ENCODE data around the gene CAPZA2.

CAPZA2 gene

DNA sequence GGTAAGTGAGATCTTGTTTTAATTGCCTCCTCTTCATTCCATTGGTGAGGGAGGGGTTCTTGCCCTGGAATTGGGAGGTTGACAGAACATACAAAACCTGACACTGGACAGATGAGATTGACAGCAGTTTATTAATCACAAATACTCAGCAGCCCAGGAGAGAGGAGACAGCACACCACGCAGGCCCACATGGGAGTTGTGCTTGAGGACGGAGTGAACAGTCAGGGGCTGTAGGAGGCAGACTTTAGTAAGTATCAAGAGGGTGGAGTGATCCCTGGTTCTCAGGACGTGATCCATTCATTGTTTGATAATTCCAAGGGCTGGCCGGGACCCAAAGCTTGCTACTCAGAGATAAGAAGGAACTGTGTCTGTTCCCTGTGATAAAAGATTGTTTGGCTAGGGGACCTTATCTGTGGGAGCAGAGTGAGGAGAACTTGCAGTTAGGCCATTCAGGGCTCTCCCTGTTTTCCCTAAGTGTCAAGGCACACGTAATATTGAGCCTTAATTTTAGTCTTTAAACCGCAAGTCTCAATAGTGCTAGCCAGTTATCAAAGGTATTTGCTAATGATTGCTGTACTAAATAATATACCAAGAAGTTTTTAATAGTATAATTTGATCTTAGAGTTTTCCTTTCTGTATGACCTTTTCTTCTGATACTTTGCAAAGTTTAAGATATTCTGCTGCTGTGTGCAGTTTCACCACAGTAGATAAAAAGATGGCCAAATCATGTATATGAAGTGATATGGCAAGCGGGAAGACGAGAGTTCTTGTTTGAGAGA lies 14.5 kb downstream of the CAPZA2 start:
- Histone ChIP-seq H3K4me1 (ENCODE audit: control insufficient read depth, low read depth, low read length) (peaks cover 3% of the 10 kb centered on the region), H3K4me3 (ENCODE audit: low read length) (no peak overlapping the region)
- no CpG with 5 or more reads among the region's 8 CpGs for WGBS (ENCODE audit: extremely low coverage, insufficient coverage, low lambda C conversion rate)

DNA sequence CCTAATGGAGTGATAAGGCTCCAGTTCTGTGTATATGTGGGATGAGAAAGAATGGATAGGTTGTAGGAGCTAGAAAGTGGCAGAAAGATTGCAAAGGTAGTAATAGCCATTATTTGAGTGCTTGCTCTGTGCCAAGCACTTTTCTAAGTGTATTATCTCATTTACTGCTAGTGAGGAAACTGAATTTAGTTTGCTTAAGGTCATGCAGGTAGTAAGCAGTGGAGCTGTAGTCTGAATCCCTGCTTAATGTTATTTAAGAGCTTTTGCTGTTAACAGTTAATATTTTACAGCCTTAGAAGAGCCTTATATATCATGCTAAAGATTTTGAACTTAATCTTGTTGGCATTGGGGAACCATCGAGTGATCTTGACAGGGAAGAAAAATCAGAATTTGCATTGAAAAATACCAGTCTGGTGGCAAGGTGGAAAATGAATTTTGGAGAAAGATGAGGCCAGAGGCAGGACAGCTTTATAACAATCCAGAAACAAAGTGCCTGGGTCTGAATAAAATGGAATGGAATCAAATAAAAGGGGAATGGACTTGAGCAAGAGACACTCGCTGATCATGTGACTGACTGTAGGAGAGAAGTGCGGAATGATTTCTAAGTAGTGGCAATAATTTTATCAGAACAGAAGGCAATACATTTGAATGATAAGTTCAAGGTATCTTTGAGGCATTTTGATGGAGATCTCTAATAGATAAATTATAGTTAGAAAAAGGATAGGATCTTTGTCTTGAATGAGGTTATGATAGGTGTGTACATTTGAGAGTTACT lies 15.2 kb downstream of the CAPZA2 start:
- Histone ChIP-seq H3K9ac (ENCODE audit: low read length) (no peak overlapping the region), H3K4ac (ENCODE audit: low read depth, low read length) (no peak overlapping the region), H3K27ac (ENCODE audit: low read depth, low read length) (no peak overlapping the region), H2BK5ac (ENCODE audit: low read length) (no peak overlapping the region), H3K56ac (ENCODE audit: low read length) (no peak overlapping the region), H3K4me3 (ENCODE audit: low read length) (no peak overlapping the region), H3K18ac (ENCODE audit: low read length) (no peak overlapping the region), H3K4me1 (ENCODE audit: control insufficient read depth, low read depth, low read length) (peaks cover 3% of the 10 kb centered on the region), H2BK15ac (replicated peaks; ENCODE audit: low read depth) (no peak overlapping the region), H3K36me3 (ENCODE audit: control insufficient read depth, insufficient read depth, low read length) (no peaks in the 10 kb centered on the region), H4K5ac (ENCODE audit: low read length) (no peak overlapping the region), H3K23ac (ENCODE audit: low read length) (no peak overlapping the region), H3K4me2 (ENCODE audit: low read length) (no peak overlapping the region), H4K8ac (ENCODE audit: low read depth, low read length) (no peak overlapping the region), H3K27me3 (ENCODE audit: insufficient read depth, low read length, poor library complexity) (no peaks in the 10 kb centered on the region), H3K79me1 (ENCODE audit: low read length) (peaks cover 18% of the 10 kb centered on the region), H2BK120ac (ENCODE audit: low read depth, low read length) (no peak overlapping the region), H2AK5ac (ENCODE audit: low read length) (no peak overlapping the region), H3K79me2 (ENCODE audit: control insufficient read depth, insufficient read depth, low read length) (peaks cover 43% of the 10 kb centered on the region)
- no CpG with 5 or more reads among the region's 3 CpGs for WGBS (ENCODE audit: extremely low coverage, insufficient coverage, low lambda C conversion rate)
- no peak for DNase-seq

More for the DNA sequence above, 14.5 kb downstream of the CAPZA2 start:
- H3K9ac ChIP-seq (ENCODE audit: low read length): no peak overlapping the region
- no peak overlapping the region for H3K18ac ChIP-seq (ENCODE audit: low read length)
- H3K36me3 ChIP-seq (ENCODE audit: control insufficient read depth, insufficient read depth, low read length): no peaks in the 10 kb centered on the region
- H3K4ac ChIP-seq (ENCODE audit: low read depth, low read length): no peak overlapping the region
- no peak overlapping the region for H4K8ac ChIP-seq (ENCODE audit: low read depth, low read length)
- H2BK15ac ChIP-seq (replicated peaks; ENCODE audit: low read depth): no peak overlapping the region
- no peak overlapping the region for H3K56ac ChIP-seq (ENCODE audit: low read length)
- DNase-seq: peak; percentile 91
- H4K5ac ChIP-seq (ENCODE audit: low read length): no peak overlapping the region
- no peak overlapping the region for H3K4me2 ChIP-seq (ENCODE audit: low read length)
- no peak overlapping the region for H2BK120ac ChIP-seq (ENCODE audit: low read depth, low read length)
- no peak overlapping the region for H2BK5ac ChIP-seq (ENCODE audit: low read length)
- no peak overlapping the region for H2AK5ac ChIP-seq (ENCODE audit: low read length)
- no peak overlapping the region for H3K27ac ChIP-seq (ENCODE audit: low read depth, low read length)
- H3K27me3 ChIP-seq (ENCODE audit: insufficient read depth, low read length, poor library complexity): no peaks in the 10 kb centered on the region
- H3K79me2 ChIP-seq (ENCODE audit: control insufficient read depth, insufficient read depth, low read length): peaks cover 44% of the 10 kb centered on the region
- no peak overlapping the region for H3K23ac ChIP-seq (ENCODE audit: low read length)
- peaks cover 18% of the 10 kb centered on the region for H3K79me1 ChIP-seq (ENCODE audit: low read length)

DNA sequence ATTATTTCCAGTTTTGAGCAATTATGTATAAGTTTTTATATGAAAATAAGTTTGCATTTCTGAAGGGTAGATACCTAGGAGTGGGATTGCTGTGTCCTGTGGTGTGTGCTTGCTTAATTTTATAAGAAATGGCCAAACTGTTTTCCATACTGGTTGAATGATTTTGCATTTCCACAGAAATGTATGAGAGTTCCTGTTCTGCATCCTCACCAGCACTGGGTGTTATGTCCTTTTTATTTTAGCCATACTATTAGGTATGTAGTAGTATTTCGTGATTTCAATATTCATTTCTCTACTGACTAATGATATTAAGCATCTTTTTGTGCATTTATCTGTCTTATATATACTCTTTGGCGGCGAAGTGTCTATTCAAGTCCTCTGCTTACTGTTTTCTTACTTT lies 22.3 kb downstream of the CAPZA2 start:
- Histone ChIP-seq H2BK15ac (replicated peaks; ENCODE audit: low read depth) (no peak overlapping the region), H3K4ac (ENCODE audit: low read depth, low read length) (no peak overlapping the region), H4K5ac (ENCODE audit: low read length) (no peak overlapping the region), H3K23ac (ENCODE audit: low read length) (no peak overlapping the region), H3K18ac (ENCODE audit: low read length) (no peak overlapping the region), H3K56ac (ENCODE audit: low read length) (no peak overlapping the region), H4K8ac (ENCODE audit: low read depth, low read length) (no peak overlapping the region), H3K4me2 (ENCODE audit: low read length) (no peak overlapping the region), H3K36me3 (ENCODE audit: control insufficient read depth, insufficient read depth, low read length) (no peaks in the 10 kb centered on the region), H2BK5ac (ENCODE audit: low read length) (no peak overlapping the region), H3K9ac (ENCODE audit: low read length) (no peak overlapping the region), H3K27ac (ENCODE audit: low read depth, low read length) (no peak overlapping the region), H2AK5ac (ENCODE audit: low read length) (no peak overlapping the region), H3K27me3 (ENCODE audit: insufficient read depth, low read length, poor library complexity) (no peaks in the 10 kb centered on the region), H2BK120ac (ENCODE audit: low read depth, low read length) (no peak overlapping the region), H3K4me1 (ENCODE audit: control insufficient read depth, low read depth, low read length) (no peaks in the 10 kb centered on the region), H3K79me1 (ENCODE audit: low read length) (peaks cover 4% of the 10 kb centered on the region), H3K4me3 (ENCODE audit: low read length) (no peak overlapping the region), H3K79me2 (ENCODE audit: control insufficient read depth, insufficient read depth, low read length) (peaks cover 23% of the 10 kb centered on the region)
- WGBS (ENCODE audit: extremely low coverage, insufficient coverage, low lambda C conversion rate): no CpG with 5 or more reads among the region's 3 CpGs
- no peak for DNase-seq

DNA sequence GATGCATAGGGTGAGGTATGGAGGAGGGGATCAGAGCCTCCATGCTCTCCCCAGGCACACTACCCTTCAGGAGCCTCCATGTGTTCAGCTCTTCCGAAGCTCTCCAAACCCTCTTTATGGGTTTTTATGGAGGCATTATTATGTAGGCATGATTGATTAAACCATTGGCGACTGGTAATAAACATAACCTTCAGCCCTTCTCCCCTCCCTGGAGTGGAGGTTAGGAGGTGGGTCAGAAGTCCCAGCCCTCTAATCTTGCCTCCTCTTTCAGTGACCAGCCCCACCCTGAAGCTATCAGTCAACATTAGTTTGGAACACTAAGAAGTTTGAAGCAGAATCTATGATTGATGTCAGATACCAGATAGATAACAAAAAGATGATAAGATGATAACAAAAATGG lies 23.3 kb downstream of the CAPZA2 start:
- Histone ChIP-seq H2BK120ac (ENCODE audit: low read depth, low read length) (no peak overlapping the region), H2AK5ac (ENCODE audit: low read length) (no peak overlapping the region), H3K4ac (ENCODE audit: low read depth, low read length) (no peak overlapping the region), H3K79me1 (ENCODE audit: low read length) (peaks cover 4% of the 10 kb centered on the region), H3K4me2 (ENCODE audit: low read length) (no peak overlapping the region), H3K27ac (ENCODE audit: low read depth, low read length) (no peak overlapping the region), H3K27me3 (ENCODE audit: insufficient read depth, low read length, poor library complexity) (no peaks in the 10 kb centered on the region), H3K56ac (ENCODE audit: low read length) (no peak overlapping the region), H2BK5ac (ENCODE audit: low read length) (no peak overlapping the region), H3K4me3 (ENCODE audit: low read length) (no peak overlapping the region), H3K79me2 (ENCODE audit: control insufficient read depth, insufficient read depth, low read length) (peaks cover 21% of the 10 kb centered on the region), H4K5ac (ENCODE audit: low read length) (no peak overlapping the region), H3K9ac (ENCODE audit: low read length) (no peak overlapping the region), H3K18ac (ENCODE audit: low read length) (no peak overlapping the region), H3K23ac (ENCODE audit: low read length) (no peak overlapping the region), H3K36me3 (ENCODE audit: control insufficient read depth, insufficient read depth, low read length) (no peaks in the 10 kb centered on the region), H3K4me1 (ENCODE audit: control insufficient read depth, low read depth, low read length) (no peaks in the 10 kb centered on the region), H2BK15ac (replicated peaks; ENCODE audit: low read depth) (no peak overlapping the region), H4K8ac (ENCODE audit: low read depth, low read length) (no peak overlapping the region)
- no peak for DNase-seq
- WGBS (ENCODE audit: extremely low coverage, insufficient coverage, low lambda C conversion rate): no CpG with 5 or more reads among the region's 2 CpGs

DNA sequence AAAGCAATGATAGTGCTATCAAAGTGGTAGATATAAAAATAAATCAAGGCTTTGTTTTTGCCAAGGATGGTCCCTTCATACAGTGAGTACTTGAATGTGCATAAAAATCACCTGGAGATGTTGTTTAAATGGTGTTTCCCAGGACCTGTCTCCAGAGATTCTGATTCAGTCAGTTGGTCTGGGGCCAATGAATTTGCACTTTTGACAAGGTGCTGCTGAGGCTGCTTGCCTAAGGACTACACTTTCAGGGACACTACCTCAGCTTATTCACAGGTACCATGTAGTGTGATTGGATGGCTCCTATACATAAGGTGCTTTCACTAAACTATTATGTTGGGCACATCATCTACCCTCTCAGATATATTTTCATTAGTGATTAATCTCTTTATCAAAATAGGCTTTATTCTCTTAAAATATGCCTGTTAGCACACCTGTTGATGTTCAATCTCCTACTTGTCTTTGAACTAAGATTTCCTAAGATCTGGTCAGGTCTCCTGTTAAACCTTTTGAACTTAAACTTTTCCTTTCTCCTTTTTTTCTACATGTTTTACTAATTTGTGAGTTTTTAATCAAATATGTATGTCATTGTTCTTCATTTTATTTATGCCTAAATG lies 24.3 kb downstream of the CAPZA2 start:
- H2BK15ac ChIP-seq (replicated peaks; ENCODE audit: low read depth): no peak overlapping the region
- DNase-seq: no peak
- H3K27me3 ChIP-seq (ENCODE audit: insufficient read depth, low read length, poor library complexity): no peaks in the 10 kb centered on the region
- H3K79me1 ChIP-seq (ENCODE audit: low read length): peaks cover 4% of the 10 kb centered on the region
- no peak overlapping the region for H3K23ac ChIP-seq (ENCODE audit: low read length)
- no peak overlapping the region for H4K8ac ChIP-seq (ENCODE audit: low read depth, low read length)
- no peak overlapping the region for H3K9ac ChIP-seq (ENCODE audit: low read length)
- H3K4ac ChIP-seq (ENCODE audit: low read depth, low read length): no peak overlapping the region
- H3K4me2 ChIP-seq (ENCODE audit: low read length): no peak overlapping the region
- H3K18ac ChIP-seq (ENCODE audit: low read length): no peak overlapping the region
- no peaks in the 10 kb centered on the region for H3K4me1 ChIP-seq (ENCODE audit: control insufficient read depth, low read depth, low read length)
- no peak overlapping the region for H4K5ac ChIP-seq (ENCODE audit: low read length)
- no peak overlapping the region for H2BK120ac ChIP-seq (ENCODE audit: low read depth, low read length)
- no peak overlapping the region for H2BK5ac ChIP-seq (ENCODE audit: low read length)
- H3K79me2 ChIP-seq (ENCODE audit: control insufficient read depth, insufficient read depth, low read length): peaks cover 20% of the 10 kb centered on the region
- H2AK5ac ChIP-seq (ENCODE audit: low read length): no peak overlapping the region
- H3K56ac ChIP-seq (ENCODE audit: low read length): no peak overlapping the region
- no peak overlapping the region for H3K4me3 ChIP-seq (ENCODE audit: low read length)
- H3K27ac ChIP-seq (ENCODE audit: low read depth, low read length): no peak overlapping the region
- H3K36me3 ChIP-seq (ENCODE audit: control insufficient read depth, insufficient read depth, low read length): no peaks in the 10 kb centered on the region
